ENCODE results near the gene TFDP3.

Gene TFDP3

GRCh38 chrX:133185938-133186337, 32.2 kb downstream of the TFDP3 start:
- no peak for DNase-seq (ENCODE audit: low spot score)

- DNase-seq (ENCODE audit: low spot score), result no peak
Measured at GRCh38 chrX:133185119-133185518, 33.0 kb downstream of the TFDP3 start.

GRCh38 chrX:133183806-133184205, 34.3 kb downstream of the TFDP3 start:
- DNase-seq (ENCODE audit: low spot score), result no peak

GRCh38 chrX:133179500-133179899, 38.7 kb downstream of the TFDP3 start:
- DNase-seq (ENCODE audit: low spot score), result no peak

- DNase-seq (ENCODE audit: low spot score), result no peak
Measured at GRCh38 chrX:133177202-133177601, 41.0 kb downstream of the TFDP3 start.

- no peak for DNase-seq (ENCODE audit: low spot score)
Measured at GRCh38 chrX:133175605-133176004, 42.5 kb downstream of the TFDP3 start.

- no peak for DNase-seq (ENCODE audit: low spot score)
Measured at GRCh38 chrX:133175162-133175561, 43.0 kb downstream of the TFDP3 start.

GRCh38 chrX:133171962-133172708, 46.0 kb downstream of the TFDP3 start:
- DNase-seq (ENCODE audit: low spot score), result peak; percentile 2
